HEK293 (cell line): Measurements from ENCODE around the gene CLCN2.

Source experiments
- AEBP2 ChIP-seq: fragments of 450-650 bp; formaldehyde crosslinking; IDR thresholded peaks from 2 replicates; pipeline ENCODE4 v1.5.1; 2016; ENCODE audit warnings: missing biosample characterization, missing genetic modification characterization, borderline replicate concordance
- EGR2 ChIP-seq: fragments of 450-650 bp; formaldehyde crosslinking; IDR thresholded peaks from 2 replicates; pipeline ENCODE4 v1.5.1; 2016; ENCODE audit warnings: low read depth, missing biosample characterization, missing genetic modification characterization
- GLIS1 ChIP-seq: fragments of 450-650 bp; formaldehyde crosslinking; IDR thresholded peaks from 2 replicates; pipeline ENCODE4 v1.5.1; 2016; ENCODE audit warnings: missing biosample characterization, missing genetic modification characterization
- HOXD13 ChIP-seq: sonication (generic); formaldehyde crosslinking; IDR thresholded peaks from 2 replicates; pipeline ENCODE4 v1.8.0; 2022; ENCODE audit warnings: missing genetic modification reagents, borderline replicate concordance
- KLF9 ChIP-seq: fragments of 450-650 bp; formaldehyde crosslinking; IDR thresholded peaks from 2 replicates; pipeline ENCODE4 v1.5.1; 2016; ENCODE audit warnings: missing biosample characterization, missing genetic modification characterization, low read depth
- MZF1 ChIP-seq: fragments of 450-650 bp; formaldehyde crosslinking; IDR thresholded peaks from 2 replicates; pipeline ENCODE4 v1.5.1; 2017; ENCODE audit warnings: missing biosample characterization, missing genetic modification characterization, borderline replicate concordance
- SALL2 ChIP-seq: fragments of 450-650 bp; formaldehyde crosslinking; IDR thresholded peaks from 2 replicates; pipeline ENCODE4 v1.5.0; 2017; ENCODE audit warnings: missing biosample characterization, mild to moderate bottlenecking, missing genetic modification characterization, borderline replicate concordance
- SCRT1 ChIP-seq: fragments of 450-650 bp; formaldehyde crosslinking; IDR thresholded peaks from 2 replicates; pipeline ENCODE4 v1.5.1; 2016; ENCODE audit warnings: missing biosample characterization, missing genetic modification characterization, borderline replicate concordance
- ZBTB20 ChIP-seq: fragments of 450-650 bp; formaldehyde crosslinking; IDR thresholded peaks from 2 replicates; pipeline ENCODE4 v1.5.1; 2016; ENCODE audit warnings: missing biosample characterization, missing genetic modification characterization
- ZBTB21 ChIP-seq: fragments of 450-650 bp; formaldehyde crosslinking; IDR thresholded peaks from 2 replicates; pipeline ENCODE4 v1.5.1; 2017; ENCODE audit warnings: missing biosample characterization, missing genetic modification characterization
- ZBTB7A ChIP-seq: fragments of 450-650 bp; formaldehyde crosslinking; IDR thresholded peaks from 2 replicates; pipeline ENCODE4 v1.5.1; 2016; ENCODE audit warnings: low read depth, missing biosample characterization, missing genetic modification characterization
- ZFP37 ChIP-seq: fragments of 450-650 bp; formaldehyde crosslinking; IDR thresholded peaks from 2 replicates; pipeline ENCODE4 v1.5.1; 2016; ENCODE audit warnings: missing biosample characterization, missing genetic modification characterization
- ZFP41 ChIP-seq: fragments of 450-650 bp; formaldehyde crosslinking; IDR thresholded peaks from 2 replicates; pipeline ENCODE4 v1.5.1; 2016; ENCODE audit warnings: missing biosample characterization, missing genetic modification characterization, borderline replicate concordance
- ZNF121 ChIP-seq: fragments of 450-650 bp; formaldehyde crosslinking; IDR thresholded peaks from 2 replicates; pipeline ENCODE4 v1.5.1; 2016; ENCODE audit warnings: missing biosample characterization, missing genetic modification characterization
- ZNF146 ChIP-seq: fragments of 450-650 bp; formaldehyde crosslinking; IDR thresholded peaks from 2 replicates; pipeline ENCODE4 v1.5.1; 2016; ENCODE audit warnings: missing biosample characterization, missing genetic modification characterization
- ZNF23 ChIP-seq: fragments of 450-650 bp; formaldehyde crosslinking; IDR thresholded peaks from 2 replicates; pipeline ENCODE4 v1.5.1; 2016; ENCODE audit warnings: missing biosample characterization, missing genetic modification characterization, borderline replicate concordance
- ZNF248 ChIP-seq: fragments of 450-650 bp; formaldehyde crosslinking; IDR thresholded peaks from 2 replicates; pipeline ENCODE4 v1.5.1; 2017; ENCODE audit warnings: missing biosample characterization, missing genetic modification characterization
- ZNF266 ChIP-seq: fragments of 450-650 bp; formaldehyde crosslinking; IDR thresholded peaks from 2 replicates; pipeline ENCODE4 v1.5.1; 2016; ENCODE audit warnings: missing biosample characterization, missing genetic modification characterization, low read depth
- ZNF354C ChIP-seq: fragments of 450-650 bp; formaldehyde crosslinking; IDR thresholded peaks from 2 replicates; pipeline ENCODE4 v1.5.1; 2016; ENCODE audit warnings: missing biosample characterization, missing genetic modification characterization, low read depth, borderline replicate concordance
- ZNF391 ChIP-seq: fragments of 450-650 bp; formaldehyde crosslinking; IDR thresholded peaks from 2 replicates; pipeline ENCODE4 v1.5.1; 2016; ENCODE audit warnings: low read depth, missing biosample characterization, missing genetic modification characterization, borderline replicate concordance
- ZNF416 ChIP-seq: fragments of 450-650 bp; formaldehyde crosslinking; IDR thresholded peaks from 2 replicates; pipeline ENCODE4 v1.5.1; 2016; ENCODE audit warnings: missing biosample characterization, missing genetic modification characterization
- ZNF433 ChIP-seq: fragments of 450-650 bp; formaldehyde crosslinking; IDR thresholded peaks from 2 replicates; pipeline ENCODE4 v1.5.1; 2016; ENCODE audit warnings: missing biosample characterization, missing genetic modification characterization, low read depth
- ZNF510 ChIP-seq: fragments of 450-650 bp; formaldehyde crosslinking; IDR thresholded peaks from 2 replicates; pipeline ENCODE4 v1.5.1; 2018; ENCODE audit warnings: mild to moderate bottlenecking, missing genetic modification characterization, missing biosample characterization; ENCODE audit not compliant: insufficient replicate concordance
- ZNF571 ChIP-seq: fragments of 450-650 bp; formaldehyde crosslinking; IDR thresholded peaks from 2 replicates; pipeline ENCODE4 v1.5.0; 2017; ENCODE audit warnings: missing biosample characterization, missing genetic modification characterization
- ZNF580 ChIP-seq: fragments of 450-650 bp; formaldehyde crosslinking; IDR thresholded peaks from 2 replicates; pipeline ENCODE4 v1.5.1; 2016; ENCODE audit warnings: missing biosample characterization, missing genetic modification characterization
- ZNF585B ChIP-seq: fragments of 450-650 bp; formaldehyde crosslinking; IDR thresholded peaks from 2 replicates; pipeline ENCODE4 v1.5.1; 2016; ENCODE audit warnings: missing biosample characterization, missing genetic modification characterization
- ZNF600 ChIP-seq: fragments of 450-650 bp; formaldehyde crosslinking; IDR thresholded peaks from 2 replicates; pipeline ENCODE4 v1.5.1; 2016; ENCODE audit warnings: missing biosample characterization, missing genetic modification characterization
- ZSCAN4 ChIP-seq: fragments of 450-650 bp; formaldehyde crosslinking; IDR thresholded peaks from 2 replicates; pipeline ENCODE4 v1.5.1; 2017; ENCODE audit warnings: missing biosample characterization, missing genetic modification characterization
- TF ChIP-seq, protein P1 (sequence below): fragments of 450-650 bp; formaldehyde crosslinking; IDR thresholded peaks from 2 replicates; pipeline ENCODE4 v1.5.1; 2016; ENCODE audit warnings: missing biosample characterization, missing genetic modification characterization
- TF ChIP-seq, protein P2 (sequence below): fragments of 450-650 bp; formaldehyde crosslinking; IDR thresholded peaks from 2 replicates; pipeline ENCODE4 v1.5.1; 2017; ENCODE audit warnings: missing biosample characterization, mild to moderate bottlenecking, missing genetic modification characterization, moderate library complexity
- TF ChIP-seq, protein P3 (sequence below): fragments of 450-650 bp; formaldehyde crosslinking; IDR thresholded peaks from 2 replicates; pipeline ENCODE4 v1.5.1; 2016; ENCODE audit warnings: missing biosample characterization, missing genetic modification characterization

The CLCN2 gene

DNA sequence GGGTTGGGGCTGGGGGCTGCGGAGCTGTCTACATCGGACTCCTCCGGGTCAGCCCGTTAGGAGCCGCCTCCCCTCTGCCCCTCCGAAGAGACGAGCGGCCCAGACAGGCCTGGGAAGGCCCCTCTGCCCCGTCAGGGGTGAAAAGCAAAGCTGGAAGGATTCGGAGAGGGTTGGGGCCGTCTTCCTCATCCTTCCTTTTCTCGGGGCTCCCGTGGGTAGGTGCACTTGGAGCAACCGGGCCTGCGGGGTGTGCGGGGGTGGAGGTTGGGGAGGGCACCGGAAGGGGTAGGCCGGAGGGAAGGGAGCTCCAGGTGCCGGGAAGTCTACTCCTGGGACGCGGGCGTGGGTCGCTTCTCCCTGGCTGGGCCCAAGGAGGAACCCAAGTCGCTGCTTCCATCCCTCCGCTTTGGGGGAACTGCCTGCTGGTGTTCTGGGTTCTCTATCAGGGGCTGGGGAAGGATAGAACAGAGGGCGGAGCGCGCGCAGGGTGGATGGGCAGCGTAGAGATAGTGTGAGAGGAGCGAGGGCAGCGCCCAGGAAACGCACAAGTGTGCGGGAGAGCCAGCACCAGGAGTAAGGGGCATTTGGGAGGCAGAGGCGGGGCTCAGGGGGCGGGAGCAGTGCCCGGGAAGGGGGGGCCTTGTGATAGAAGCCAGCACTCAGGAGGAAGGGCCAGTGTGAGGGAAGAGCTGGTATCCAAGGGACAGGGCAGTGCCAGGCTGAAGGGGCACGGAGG, 695 bp upstream of the CLCN2 start (continued):
- TF ChIP-seq ZNF23 (tag by site-specific recombination): no peak
- no peak for TF ChIP-seq ZNF266 (tag by site-specific recombination)
- no peak for TF ChIP-seq ZNF510 (tag by site-specific recombination)
- TF ChIP-seq AEBP2: no peak
- TF ChIP-seq SCRT1 (tag by site-specific recombination): no peak
- no peak for TF ChIP-seq ZNF433 (tag by site-specific recombination)
- no peak for TF ChIP-seq ZNF416 (tag by site-specific recombination)
- TF ChIP-seq ZFP41 (tag by site-specific recombination): no peak
- TF ChIP-seq ZNF248: no peak
- peak; percentile 35; the same call in 1 of the 2 replicates for TF ChIP-seq ZBTB7A (tag by site-specific recombination)
- TF ChIP-seq ZNF580 (tag by site-specific recombination): no peak
- TF ChIP-seq, protein P1, sequence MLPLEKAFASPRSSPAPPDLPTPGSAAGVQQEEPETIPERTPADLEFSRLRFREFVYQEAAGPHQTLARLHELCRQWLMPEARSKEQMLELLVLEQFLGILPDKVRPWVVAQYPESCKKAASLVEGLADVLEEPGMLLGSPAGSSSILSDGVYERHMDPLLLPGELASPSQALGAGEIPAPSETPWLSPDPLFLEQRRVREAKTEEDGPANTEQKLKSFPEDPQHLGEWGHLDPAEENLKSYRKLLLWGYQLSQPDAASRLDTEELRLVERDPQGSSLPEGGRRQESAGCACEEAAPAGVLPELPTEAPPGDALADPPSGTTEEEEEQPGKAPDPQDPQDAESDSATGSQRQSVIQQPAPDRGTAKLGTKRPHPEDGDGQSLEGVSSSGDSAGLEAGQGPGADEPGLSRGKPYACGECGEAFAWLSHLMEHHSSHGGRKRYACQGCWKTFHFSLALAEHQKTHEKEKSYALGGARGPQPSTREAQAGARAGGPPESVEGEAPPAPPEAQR (tag by site-specific recombination): no peak
- TF ChIP-seq HOXD13: no peak
- TF ChIP-seq ZNF121 (tag by site-specific recombination): no peak
- no peak for TF ChIP-seq ZBTB21 (tag by site-specific recombination)
- TF ChIP-seq ZNF391 (tag by site-specific recombination): no peak; the same call in 1 of the 2 replicates
- TF ChIP-seq, protein P2, sequence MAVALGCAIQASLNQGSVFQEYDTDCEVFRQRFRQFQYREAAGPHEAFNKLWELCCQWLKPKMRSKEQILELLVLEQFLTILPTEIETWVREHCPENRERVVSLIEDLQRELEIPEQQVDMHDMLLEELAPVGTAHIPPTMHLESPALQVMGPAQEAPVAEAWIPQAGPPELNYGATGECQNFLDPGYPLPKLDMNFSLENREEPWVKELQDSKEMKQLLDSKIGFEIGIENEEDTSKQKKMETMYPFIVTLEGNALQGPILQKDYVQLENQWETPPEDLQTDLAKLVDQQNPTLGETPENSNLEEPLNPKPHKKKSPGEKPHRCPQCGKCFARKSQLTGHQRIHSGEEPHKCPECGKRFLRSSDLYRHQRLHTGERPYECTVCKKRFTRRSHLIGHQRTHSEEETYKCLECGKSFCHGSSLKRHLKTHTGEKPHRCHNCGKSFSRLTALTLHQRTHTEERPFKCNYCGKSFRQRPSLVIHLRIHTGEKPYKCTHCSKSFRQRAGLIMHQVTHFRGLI (tag by site-specific recombination): 0 out of 2 replicates have a peak, but pooled peaks have one; percentile 5
- TF ChIP-seq ZFP37 (tag by site-specific recombination): no peak
- no peak for TF ChIP-seq ZNF571 (tag by site-specific recombination)
- no peak for TF ChIP-seq SALL2 (tag by site-specific recombination)
- peak; percentile 59 for TF ChIP-seq ZBTB20 (tag by site-specific recombination)
- no peak for TF ChIP-seq GLIS1 (tag by site-specific recombination)
- TF ChIP-seq ZNF146: no peak
- peak; percentile 69; the same call in 1 of the 2 replicates for TF ChIP-seq ZNF600 (tag by site-specific recombination)
- peak; percentile 69 for TF ChIP-seq EGR2
- TF ChIP-seq ZSCAN4 (tag by site-specific recombination): no peak
- no peak for TF ChIP-seq ZNF585B (tag by site-specific recombination)
- no peak for TF ChIP-seq ZNF354C (tag by site-specific recombination)
- TF ChIP-seq, protein P3, sequence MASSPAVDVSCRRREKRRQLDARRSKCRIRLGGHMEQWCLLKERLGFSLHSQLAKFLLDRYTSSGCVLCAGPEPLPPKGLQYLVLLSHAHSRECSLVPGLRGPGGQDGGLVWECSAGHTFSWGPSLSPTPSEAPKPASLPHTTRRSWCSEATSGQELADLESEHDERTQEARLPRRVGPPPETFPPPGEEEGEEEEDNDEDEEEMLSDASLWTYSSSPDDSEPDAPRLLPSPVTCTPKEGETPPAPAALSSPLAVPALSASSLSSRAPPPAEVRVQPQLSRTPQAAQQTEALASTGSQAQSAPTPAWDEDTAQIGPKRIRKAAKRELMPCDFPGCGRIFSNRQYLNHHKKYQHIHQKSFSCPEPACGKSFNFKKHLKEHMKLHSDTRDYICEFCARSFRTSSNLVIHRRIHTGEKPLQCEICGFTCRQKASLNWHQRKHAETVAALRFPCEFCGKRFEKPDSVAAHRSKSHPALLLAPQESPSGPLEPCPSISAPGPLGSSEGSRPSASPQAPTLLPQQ (tag by site-specific recombination): no peak
- TF ChIP-seq KLF9 (tag by site-specific recombination): peak; percentile 88
- peak; percentile 57 for TF ChIP-seq MZF1 (tag by site-specific recombination)
